ENCODE measurements around the gene PAM16.
A peak's percentile ranks its signal among the peaks of the same experiment; 100 is the strongest.

PAM16 gene

GRCh38 chr16:4332623-4333307 lies 18.4 kb downstream of the PAM16 start:
- no peak for DNase-seq

- no peak for DNase-seq
These were observed 19.0 kb downstream of the PAM16 start for GRCh38 chr16:4332083-4332482.

- peak; percentile 7 for DNase-seq
These were observed 20.7 kb downstream of the PAM16 start for GRCh38 chr16:4330277-4330874.

GRCh38 chr16:4328782-4329775 lies 22.0 kb downstream of the PAM16 start:
- no peak for DNase-seq

GRCh38 chr16:4328046-4328781 lies 22.9 kb downstream of the PAM16 start:
- peak; percentile 63 for DNase-seq

- no peak for DNase-seq
These were observed 23.6 kb downstream of the PAM16 start for GRCh38 chr16:4327386-4328045.

- DNase-seq: no peak
These were observed 25.8 kb downstream of the PAM16 start for GRCh38 chr16:4325253-4325758.

GRCh38 chr16:4324492-4325252 lies 26.4 kb downstream of the PAM16 start:
- DNase-seq: no peak

GRCh38 chr16:4323845-4324488 lies 27.2 kb downstream of the PAM16 start:
- no peak for DNase-seq

- DNase-seq: no peak
These were observed 27.9 kb downstream of the PAM16 start for GRCh38 chr16:4323071-4323844.

- DNase-seq: no peak
These were observed 28.7 kb downstream of the PAM16 start for GRCh38 chr16:4322121-4323052.

- DNase-seq: no peak
These were observed 29.6 kb downstream of the PAM16 start for GRCh38 chr16:4321286-4322120.

- no peak for DNase-seq
These were observed 30.5 kb downstream of the PAM16 start for GRCh38 chr16:4320571-4321137.

- no peak for DNase-seq
These were observed 31.4 kb downstream of the PAM16 start for GRCh38 chr16:4319454-4320421.

- no peak for DNase-seq
These were observed 32.2 kb downstream of the PAM16 start for GRCh38 chr16:4318967-4319366.

GRCh38 chr16:4318451-4318910 lies 32.6 kb downstream of the PAM16 start:
- DNase-seq: no peak
